ENCODE data around the gene VWF. TPM values are rescaled to one million over a fixed set of nuclear protein-coding genes. Genes with fewer than 3 reads are reported as not detected.

The VWF gene
- total and polyA plus RNA-seq, 5 donors, result 144 to 388 (median 242) TPM

GRCh38 chr12:6120796-6121473 lies 3.5 kb downstream of the VWF start:
- DNase-seq (peak in 1 of 3 donors; percentile 35), ATAC-seq (no peak)
- H3K4me3 ChIP-seq (ENCODE audit: low read length), result peak overlapping the region; percentile 53
- intact Hi-C loops (cut with DNase I), result loop anchor here in 2 of 4 donors (5.0 kb wide), 2 partner anchors 39 to 51 kb away; no protein-coding TSS in a partner anchor
- no peaks in the 10 kb centered on the region for H3K27me3 ChIP-seq (ENCODE audit: control insufficient read depth, insufficient read depth)
- WGBS, result 63% methylated on average over 20 of the region's 20 CpGs
- H3K9me3 ChIP-seq (ENCODE audit: control insufficient read depth, low read length), result no peaks in the 10 kb centered on the region
- peak overlapping the region; percentile 22 for H3K27ac ChIP-seq (ENCODE audit: low read length)
- H3K4me1 ChIP-seq (ENCODE audit: control insufficient read depth, insufficient read depth, low read length), result no peaks in the 10 kb centered on the region

- ATAC-seq, result no peak
- H3K27me3 ChIP-seq (ENCODE audit: control insufficient read depth, insufficient read depth), result no peaks in the 10 kb centered on the region
- H3K4me3 ChIP-seq (ENCODE audit: low read length), result peak overlapping the region; percentile 11
- no peaks in the 10 kb centered on the region for H3K9me3 ChIP-seq (ENCODE audit: control insufficient read depth, low read length)
- intact Hi-C loops (cut with DNase I), result no loop called here
- no peaks in the 10 kb centered on the region for H3K4me1 ChIP-seq (ENCODE audit: control insufficient read depth, insufficient read depth, low read length)
- DNase-seq, result no peak
- peak overlapping the region; percentile 68 for H3K27ac ChIP-seq (ENCODE audit: low read length)
- 50% methylated on average over 9 of the region's 9 CpGs for WGBS
Observed at GRCh38 chr12:6118891-6119568, 5.4 kb downstream of the VWF start.

GRCh38 chr12:6116471-6117021 lies 7.9 kb downstream of the VWF start:
- Histone ChIP-seq H3K27ac (ENCODE audit: low read length) (peak overlapping the region; percentile 75), H3K4me1 (ENCODE audit: control insufficient read depth, insufficient read depth, low read length) (no peaks in the 10 kb centered on the region), H3K27me3 (ENCODE audit: control insufficient read depth, insufficient read depth) (no peaks in the 10 kb centered on the region), H3K4me3 (ENCODE audit: low read length) (no peak overlapping the region), H3K9me3 (ENCODE audit: control insufficient read depth, low read length) (no peaks in the 10 kb centered on the region)
- intact Hi-C loops (cut with DNase I), result no loop called here
- WGBS, result 68% methylated on average over 14 of the region's 14 CpGs
- ATAC-seq, result peak; percentile 53 to 71
- peak; percentile 46 to 77 (median 72) for DNase-seq

- intact Hi-C loops (cut with DNase I), result no loop called here
- ATAC-seq, result no peak
- 78% methylated on average over 6 of the region's 6 CpGs for WGBS
- H3K9me3 ChIP-seq (ENCODE audit: control insufficient read depth, low read length), result no peaks in the 10 kb centered on the region
- H3K4me1 ChIP-seq (ENCODE audit: control insufficient read depth, insufficient read depth, low read length), result no peaks in the 10 kb centered on the region
- H3K27me3 ChIP-seq (ENCODE audit: control insufficient read depth, insufficient read depth), result no peaks in the 10 kb centered on the region
- DNase-seq, result no peak
- peak overlapping the region; percentile 75 for H3K27ac ChIP-seq (ENCODE audit: low read length)
- H3K4me3 ChIP-seq (ENCODE audit: low read length), result no peak overlapping the region
Observed at GRCh38 chr12:6115389-6115788, 9.1 kb downstream of the VWF start.

- no peaks in the 10 kb centered on the region for H3K27me3 ChIP-seq (ENCODE audit: control insufficient read depth, insufficient read depth)
- no peak overlapping the region for H3K4me3 ChIP-seq (ENCODE audit: low read length)
- H3K4me1 ChIP-seq (ENCODE audit: control insufficient read depth, insufficient read depth, low read length), result no peaks in the 10 kb centered on the region
- no peak for DNase-seq
- WGBS, result 85% methylated on average over 6 of the region's 6 CpGs
- ATAC-seq, result peak in 1 of 2 donors; percentile 2
- no peaks in the 10 kb centered on the region for H3K9me3 ChIP-seq (ENCODE audit: control insufficient read depth, low read length)
- intact Hi-C loops (cut with DNase I), result no loop called here
- H3K27ac ChIP-seq (ENCODE audit: low read length), result peak overlapping the region; percentile 19
Observed at GRCh38 chr12:6114476-6114870, 10.0 kb downstream of the VWF start.

- Histone ChIP-seq H3K9me3 (ENCODE audit: control insufficient read depth, low read length) (no peaks in the 10 kb centered on the region), H3K27ac (ENCODE audit: low read length) (no peak overlapping the region), H3K27me3 (ENCODE audit: control insufficient read depth, insufficient read depth) (no peaks in the 10 kb centered on the region), H3K4me1 (ENCODE audit: control insufficient read depth, insufficient read depth, low read length) (no peaks in the 10 kb centered on the region), H3K4me3 (ENCODE audit: low read length) (no peak overlapping the region)
- WGBS, result 74% methylated on average over 11 of the region's 11 CpGs
- intact Hi-C loops (cut with DNase I), result no loop called here
- DNase-seq (no peak), ATAC-seq (peak; percentile 14 to 30)
Observed at GRCh38 chr12:6113691-6114475, 10.6 kb downstream of the VWF start.

GRCh38 chr12:6112004-6112403 lies 12.5 kb downstream of the VWF start:
- no peaks in the 10 kb centered on the region for H3K4me1 ChIP-seq (ENCODE audit: control insufficient read depth, insufficient read depth, low read length)
- DNase-seq (no peak), ATAC-seq (peak in 1 of 2 donors; percentile 13)
- no peak overlapping the region for H3K4me3 ChIP-seq (ENCODE audit: low read length)
- 65% methylated on average over 5 of the region's 5 CpGs for WGBS
- H3K9me3 ChIP-seq (ENCODE audit: control insufficient read depth, low read length), result no peaks in the 10 kb centered on the region
- intact Hi-C loops (cut with DNase I), result no loop called here
- no peak overlapping the region for H3K27ac ChIP-seq (ENCODE audit: low read length)
- H3K27me3 ChIP-seq (ENCODE audit: control insufficient read depth, insufficient read depth), result no peaks in the 10 kb centered on the region

GRCh38 chr12:6110006-6110405 lies 14.5 kb downstream of the VWF start:
- 83% methylated on average over 4 of the region's 4 CpGs for WGBS
- no peak overlapping the region for H3K27ac ChIP-seq (ENCODE audit: low read length)
- intact Hi-C loops (cut with DNase I), result no loop called here

GRCh38 chr12:6106218-6106617 lies 18.3 kb downstream of the VWF start:
- Histone ChIP-seq H3K4me3 (ENCODE audit: low read length) (no peak overlapping the region), H3K27ac (ENCODE audit: low read length) (no peak overlapping the region), H3K4me1 (ENCODE audit: control insufficient read depth, insufficient read depth, low read length) (no peaks in the 10 kb centered on the region), H3K9me3 (ENCODE audit: control insufficient read depth, low read length) (no peaks in the 10 kb centered on the region), H3K27me3 (ENCODE audit: control insufficient read depth, insufficient read depth) (no peaks in the 10 kb centered on the region)
- intact Hi-C loops (cut with DNase I), result no loop called here
- DNase-seq (no peak), ATAC-seq (no peak)
- 93% methylated on average over 3 of the region's 3 CpGs for WGBS

More at GRCh38 chr12:6110006-6110405, 14.5 kb downstream of the VWF start:
- H3K4me3 ChIP-seq (ENCODE audit: low read length), result no peak overlapping the region
- no peak for DNase-seq
- H3K4me1 ChIP-seq (ENCODE audit: control insufficient read depth, insufficient read depth, low read length), result no peaks in the 10 kb centered on the region
- H3K9me3 ChIP-seq (ENCODE audit: control insufficient read depth, low read length), result no peaks in the 10 kb centered on the region
- H3K27me3 ChIP-seq (ENCODE audit: control insufficient read depth, insufficient read depth), result no peaks in the 10 kb centered on the region
- ATAC-seq, result no peak

GRCh38 chr12:6104842-6105241 lies 19.6 kb downstream of the VWF start:
- WGBS, result 92% methylated on average over 2 of the region's 2 CpGs
- intact Hi-C loops (cut with DNase I), result no loop called here
- DNase-seq (no peak), ATAC-seq (no peak)
- Histone ChIP-seq H3K4me1 (ENCODE audit: control insufficient read depth, insufficient read depth, low read length) (no peaks in the 10 kb centered on the region), H3K27me3 (ENCODE audit: control insufficient read depth, insufficient read depth) (no peaks in the 10 kb centered on the region), H3K27ac (ENCODE audit: low read length) (no peak overlapping the region), H3K4me3 (ENCODE audit: low read length) (no peak overlapping the region), H3K9me3 (ENCODE audit: control insufficient read depth, low read length) (no peaks in the 10 kb centered on the region)

- intact Hi-C loops (cut with DNase I), result no loop called here
- 81% methylated on average over 3 of the region's 3 CpGs for WGBS
Observed at GRCh38 chr12:6104027-6104426, 20.4 kb downstream of the VWF start.

More at GRCh38 chr12:6104027-6104426, 20.4 kb downstream of the VWF start:
- Histone ChIP-seq H3K4me3 (ENCODE audit: low read length) (no peak overlapping the region), H3K9me3 (ENCODE audit: control insufficient read depth, low read length) (no peaks in the 10 kb centered on the region), H3K27me3 (ENCODE audit: control insufficient read depth, insufficient read depth) (no peaks in the 10 kb centered on the region), H3K4me1 (ENCODE audit: control insufficient read depth, insufficient read depth, low read length) (no peaks in the 10 kb centered on the region), H3K27ac (ENCODE audit: low read length) (no peak overlapping the region)
- ATAC-seq (no peak), DNase-seq (no peak)

All from right cardiac atrium (tissue), 5 donors.